Measurements from ENCODE around the gene CYP26B1.

The CYP26B1 gene

DNA sequence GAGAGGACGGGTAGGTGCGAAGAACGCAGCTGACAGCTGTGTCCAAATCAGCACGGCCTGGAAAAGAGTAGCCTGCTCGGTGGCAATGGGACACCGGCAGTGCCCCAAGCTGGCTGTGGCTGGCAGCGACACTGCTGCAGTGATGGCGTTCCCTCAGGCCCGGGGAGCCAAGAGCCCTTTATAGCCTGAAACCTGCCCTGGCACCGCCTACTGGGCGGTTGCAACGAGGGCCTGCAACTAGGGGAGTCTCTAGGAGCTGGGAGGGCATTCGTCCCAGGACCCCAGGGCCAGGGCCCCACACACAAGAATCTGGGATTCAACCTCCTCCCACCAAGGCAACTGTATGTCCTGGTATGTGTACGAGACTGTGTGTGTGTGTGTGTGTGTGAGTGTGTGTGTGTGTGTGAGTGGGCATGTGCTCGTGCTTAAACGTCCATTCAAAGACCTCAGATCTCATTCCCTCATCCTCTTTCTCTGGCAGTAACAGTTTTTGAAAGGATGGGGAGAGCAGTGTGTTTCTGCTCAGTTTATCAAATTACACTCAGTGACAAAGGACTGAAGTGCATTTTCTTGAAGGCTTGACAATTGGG lies 6.8 kb upstream of the CYP26B1 start:
- DNase-seq (ENCODE audit: low spot score), result no peak

DNA sequence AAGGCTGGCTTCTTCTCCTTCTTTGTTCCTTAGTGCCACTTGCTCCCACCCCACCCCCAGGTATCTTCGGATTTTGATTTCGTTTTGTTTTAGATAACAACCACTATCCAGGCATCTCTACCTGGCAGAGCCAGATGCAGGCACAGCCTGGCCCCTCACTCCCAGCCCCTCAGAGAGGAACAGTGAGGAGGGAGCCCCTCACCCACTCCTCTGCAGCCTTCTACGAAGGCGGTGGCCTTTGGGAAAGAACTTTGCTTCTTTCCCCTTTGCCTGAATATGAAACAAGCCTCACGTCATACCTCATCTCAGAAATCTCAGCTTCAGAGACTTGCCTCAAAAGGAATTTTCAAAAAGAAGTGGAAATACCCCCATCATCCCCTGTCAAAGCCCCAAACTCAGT lies 6.3 kb upstream of the CYP26B1 start:
- no peak for DNase-seq (ENCODE audit: low spot score)

DNA sequence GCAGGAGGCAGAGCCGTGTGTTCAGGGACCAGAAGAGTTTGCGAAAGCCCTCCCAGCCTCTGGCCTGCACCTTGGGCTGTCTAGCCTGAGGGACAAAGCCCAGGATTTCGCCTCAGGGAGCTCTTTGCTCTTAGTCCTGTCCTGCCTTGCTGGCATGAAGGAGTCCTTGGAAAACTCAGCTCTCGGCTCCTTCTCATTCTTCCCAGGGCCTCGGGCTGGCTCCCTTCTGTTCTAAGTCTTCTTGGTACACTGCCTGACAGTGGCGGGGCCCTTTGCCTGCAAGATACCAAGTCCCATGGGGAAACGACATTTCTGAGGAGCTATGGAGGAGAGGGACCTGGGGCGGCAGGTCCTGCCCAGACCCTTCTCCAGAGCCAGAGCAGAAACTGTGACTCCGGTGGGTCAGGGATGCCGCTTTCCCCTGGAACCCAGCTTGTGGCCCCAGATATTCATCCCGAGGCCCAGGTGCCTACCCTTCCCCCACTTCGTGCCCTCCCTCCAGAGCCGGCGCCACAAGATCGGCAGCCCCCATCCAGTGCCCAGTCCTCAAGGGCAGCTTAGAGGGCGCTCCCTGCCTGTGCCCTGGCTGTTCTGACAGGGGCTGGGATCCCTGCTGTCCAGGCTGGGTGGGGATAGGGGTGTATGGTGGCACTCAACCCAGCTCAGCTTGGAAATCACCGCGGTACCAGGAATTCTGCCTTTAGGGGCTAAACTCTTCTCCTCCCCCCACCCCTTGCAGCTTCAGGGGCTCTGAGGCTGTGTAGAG lies 5.5 kb upstream of the CYP26B1 start:
- DNase-seq (ENCODE audit: low spot score), result peak; percentile 4

DNA sequence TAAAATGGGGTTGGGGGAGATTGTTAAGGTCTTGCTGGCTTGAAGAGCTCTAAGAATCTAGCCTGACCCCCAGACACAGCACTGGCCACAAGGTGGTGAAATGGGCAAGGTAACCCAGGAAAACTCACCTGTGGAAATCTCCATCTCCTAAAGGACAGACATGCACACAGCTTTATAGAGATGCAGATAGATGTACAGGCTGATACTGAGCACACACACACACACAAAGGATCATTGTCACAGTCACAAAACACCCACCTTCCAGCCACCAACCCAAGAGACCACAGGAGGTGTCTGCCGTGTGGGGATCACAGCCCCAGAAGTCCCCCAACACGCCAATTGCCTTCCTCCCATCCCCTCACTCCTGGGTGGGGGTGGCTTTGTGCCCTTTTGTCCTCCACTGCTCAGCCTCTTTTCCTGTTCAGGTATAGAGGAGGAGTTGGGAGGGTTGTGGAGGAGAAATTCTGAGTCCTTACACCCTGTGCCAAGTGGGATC lies 3.2 kb upstream of the CYP26B1 start:
- DNase-seq (ENCODE audit: low spot score), result peak; percentile 3

DNA sequence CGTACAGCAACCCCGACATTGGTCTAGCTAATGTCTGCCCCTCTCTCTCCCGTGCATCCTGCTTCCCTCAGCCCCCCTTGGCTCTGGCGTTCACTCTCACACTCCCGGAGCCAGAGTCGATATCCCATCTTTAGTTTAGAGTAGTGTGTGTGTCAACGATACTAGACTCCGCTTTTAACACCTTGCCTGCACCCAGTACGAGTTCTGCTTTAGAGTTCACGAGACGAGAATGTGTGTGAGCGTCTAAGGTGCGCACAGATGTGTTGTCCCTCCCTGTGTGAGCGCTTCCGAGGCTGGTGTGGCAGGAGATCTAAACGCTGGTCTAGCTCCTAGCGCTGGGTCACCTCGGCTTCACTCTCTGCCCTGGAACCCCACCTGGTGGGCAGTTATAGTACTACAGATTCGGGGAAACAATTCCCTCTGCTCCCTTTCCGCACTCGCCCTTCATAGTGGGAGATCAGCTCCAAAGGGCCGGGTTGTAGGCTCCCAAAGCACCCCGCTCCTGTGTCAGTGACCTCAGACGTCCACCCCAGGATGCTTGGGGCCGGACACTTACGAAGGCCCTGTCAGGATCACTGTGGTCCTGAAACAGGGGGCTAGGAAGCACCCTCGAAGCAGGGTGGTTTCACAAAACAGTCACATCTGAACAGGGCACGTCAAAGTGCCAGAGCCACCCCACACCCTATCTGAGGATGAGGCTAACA lies 2.6 kb upstream of the CYP26B1 start:
- DNase-seq (ENCODE audit: low spot score), result peak; percentile 87

DNA sequence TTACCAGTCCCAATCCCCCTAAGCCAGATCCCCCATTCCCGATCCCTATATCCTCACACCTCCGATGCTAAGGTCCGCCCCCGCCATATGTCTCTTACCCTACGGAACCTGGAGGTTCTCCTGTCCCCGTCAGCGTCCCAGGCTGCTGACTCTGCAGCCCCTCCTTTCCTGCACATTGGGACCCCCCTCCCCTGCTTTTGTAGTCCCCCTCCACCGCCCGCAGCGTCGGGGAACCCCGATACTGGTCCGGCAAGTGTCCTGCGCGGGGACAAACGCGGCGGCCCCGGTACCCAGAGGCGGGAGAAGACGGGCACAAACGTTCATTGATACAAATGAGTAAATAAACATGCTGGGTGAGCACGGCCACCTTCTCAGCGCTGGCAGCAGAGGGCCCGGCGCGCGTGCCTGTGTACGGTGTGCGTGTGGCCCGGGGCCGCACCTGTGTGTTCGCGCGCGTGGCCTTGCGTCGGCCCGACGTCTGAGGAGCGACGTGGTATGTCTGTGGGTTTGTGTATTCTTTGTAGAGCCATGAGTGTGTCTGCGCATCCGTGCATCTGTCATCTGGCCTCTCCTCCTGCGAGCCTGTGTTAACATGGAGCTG lies 2.0 kb upstream of the CYP26B1 start:
- DNase-seq (ENCODE audit: low spot score), result peak; percentile 23

DNA sequence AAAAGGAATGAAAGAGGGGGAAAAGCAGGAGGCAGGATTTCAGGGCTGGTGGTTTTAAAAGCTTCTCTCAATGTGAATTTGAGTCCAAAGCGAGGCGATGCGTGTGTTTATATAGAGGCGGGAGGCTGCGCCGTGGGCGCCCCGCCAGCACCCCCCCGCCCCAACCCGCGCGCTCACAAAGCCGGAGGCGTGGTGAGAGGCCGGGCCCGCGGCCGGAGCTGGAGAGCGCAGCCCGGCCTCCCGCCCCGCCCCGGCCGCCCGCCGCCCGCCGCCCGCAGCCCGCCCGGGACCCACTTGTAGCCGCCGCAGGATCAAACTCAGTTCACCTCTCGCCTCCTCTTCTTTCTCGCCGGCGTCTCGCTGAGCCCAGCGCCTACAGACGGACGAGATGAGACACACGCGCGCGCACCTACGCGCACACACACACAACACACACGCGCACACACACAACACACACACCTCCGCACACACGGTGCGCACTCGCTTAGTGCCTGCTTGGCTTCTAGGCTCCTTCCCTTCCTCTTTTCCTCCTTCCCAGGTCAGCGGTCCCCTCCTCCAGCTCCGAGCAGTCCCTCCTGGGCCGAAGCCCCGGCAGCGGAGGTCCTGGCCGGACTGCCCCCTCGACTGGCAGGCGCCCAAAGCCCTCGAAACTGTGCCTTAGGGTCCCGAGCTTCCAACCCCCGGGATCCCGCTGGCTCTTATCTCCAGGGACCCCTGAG lies 1.3 kb upstream of the CYP26B1 start:
- DNase-seq (ENCODE audit: low spot score), result peak; percentile 86

DNA sequence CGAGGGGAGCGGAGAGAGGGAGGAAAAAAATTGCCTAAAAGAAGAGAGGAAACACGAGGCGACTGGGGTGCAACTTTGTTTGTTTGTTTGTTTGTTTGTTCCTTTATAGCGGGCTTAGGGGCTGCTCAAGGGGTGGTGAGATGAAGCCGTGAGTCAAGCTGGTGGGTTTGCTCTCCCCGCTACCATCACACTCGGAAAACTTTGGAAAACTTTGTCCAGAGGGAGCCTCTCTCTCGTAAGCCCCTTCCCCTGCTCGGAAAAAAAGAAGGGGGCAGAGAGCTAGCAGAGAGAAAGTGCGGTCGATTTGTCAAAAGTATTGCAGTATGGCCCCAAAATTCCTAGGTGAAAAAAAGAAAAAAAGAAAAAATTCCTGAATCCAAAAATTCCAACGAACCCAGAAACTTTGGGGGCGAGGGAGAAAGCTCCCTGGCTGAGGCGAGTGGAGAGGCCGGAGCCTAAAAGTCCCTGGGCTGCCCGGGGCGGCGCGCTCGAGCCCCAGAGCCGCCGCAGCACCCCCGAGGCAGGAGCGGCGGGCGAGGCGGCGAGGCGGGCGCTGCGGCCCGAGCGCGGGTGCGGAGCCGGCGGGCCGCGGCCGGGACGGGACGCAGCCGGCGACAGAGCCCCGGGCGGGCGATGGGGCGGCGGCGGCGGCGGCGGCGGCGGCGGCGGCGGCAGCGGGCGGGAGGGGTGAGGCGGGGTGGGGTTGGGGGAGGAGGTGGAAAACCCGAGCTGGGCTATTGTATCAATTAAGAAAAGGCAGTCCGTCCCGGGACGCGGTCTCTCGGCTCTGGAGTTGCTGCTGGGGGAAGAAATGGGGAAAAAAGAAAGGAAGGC lies 558 bp upstream of the CYP26B1 start:
- DNase-seq (ENCODE audit: low spot score), result peak; percentile 59

DNA sequence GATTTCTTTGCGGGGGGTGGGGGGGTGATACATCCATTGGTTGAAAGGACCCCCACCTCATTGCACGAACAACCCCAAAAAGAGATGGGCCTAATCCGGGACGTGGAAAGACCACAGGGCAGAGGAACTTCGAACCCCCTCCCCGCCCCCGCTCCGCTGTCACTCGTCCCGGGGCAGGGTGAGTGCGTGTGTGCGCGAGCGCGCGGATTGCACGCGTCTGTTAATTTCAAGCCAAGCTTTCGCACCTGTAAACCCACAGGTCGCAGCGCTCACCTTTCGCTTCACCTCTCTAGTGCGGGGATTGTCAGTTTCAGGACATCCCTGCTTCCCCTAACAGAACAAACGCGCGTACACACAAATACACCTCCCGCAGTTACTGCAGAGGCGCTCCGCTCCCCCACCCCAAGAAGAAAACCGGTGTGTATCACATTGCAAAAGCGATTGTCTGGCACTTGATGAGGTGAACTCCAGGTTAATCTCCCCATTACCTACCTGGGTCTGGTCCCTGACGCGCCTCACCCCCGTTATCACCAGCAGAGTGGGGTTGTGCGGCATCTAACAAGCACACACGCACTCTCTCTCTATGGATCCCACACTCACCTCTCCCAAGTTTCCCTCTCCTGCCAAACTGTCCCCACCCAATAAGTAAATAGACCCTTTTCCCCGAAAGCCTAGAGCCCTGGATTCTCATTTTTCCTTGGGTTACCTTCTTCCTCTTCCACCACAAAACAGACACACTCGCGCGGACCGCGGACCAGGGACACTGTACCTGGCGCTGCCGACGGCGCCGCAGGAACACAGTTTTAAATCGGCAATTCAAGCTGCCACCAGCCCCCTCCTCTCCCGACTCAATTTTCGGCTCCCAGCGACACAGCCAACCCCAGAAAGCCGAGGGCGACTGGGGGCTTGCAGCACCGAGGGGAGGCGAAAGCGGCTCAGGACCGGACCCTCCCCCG lies 1.0 kb downstream of the CYP26B1 start:
- peak; percentile 12 for DNase-seq (ENCODE audit: low spot score)

DNA sequence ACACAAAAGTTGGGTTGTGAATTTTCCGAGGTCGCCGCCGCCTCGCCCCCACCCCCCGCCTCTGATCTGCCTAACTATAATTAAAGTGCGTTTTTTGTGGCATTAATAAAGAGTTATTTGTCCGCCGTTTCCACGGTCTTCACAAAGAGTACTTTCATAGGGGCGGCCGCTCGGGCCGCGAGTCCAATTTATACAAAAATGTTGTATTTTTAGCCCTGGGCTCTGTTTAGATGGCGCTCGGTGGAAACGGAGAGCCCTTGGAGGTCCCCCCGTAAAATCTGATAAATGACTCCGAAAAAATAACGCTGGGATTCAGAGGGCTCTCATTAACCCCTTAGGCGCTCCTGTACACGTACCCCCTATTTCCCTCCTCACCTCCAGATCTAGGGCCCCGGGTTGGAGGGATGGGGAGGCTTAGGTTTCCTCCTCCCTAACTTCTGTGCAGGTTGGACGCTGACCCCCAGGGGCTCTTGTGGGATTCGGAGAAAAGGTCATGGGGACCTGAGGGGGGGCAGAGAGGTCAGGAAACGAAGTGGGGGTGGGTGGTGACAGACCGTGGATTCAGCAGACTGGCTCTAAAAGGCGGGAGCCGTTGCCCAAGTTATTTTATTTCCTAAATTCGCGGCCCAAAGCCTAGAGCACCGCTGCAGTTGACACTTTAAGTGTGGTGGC lies 1.9 kb downstream of the CYP26B1 start:
- DNase-seq (ENCODE audit: low spot score), result peak; percentile 16

DNA sequence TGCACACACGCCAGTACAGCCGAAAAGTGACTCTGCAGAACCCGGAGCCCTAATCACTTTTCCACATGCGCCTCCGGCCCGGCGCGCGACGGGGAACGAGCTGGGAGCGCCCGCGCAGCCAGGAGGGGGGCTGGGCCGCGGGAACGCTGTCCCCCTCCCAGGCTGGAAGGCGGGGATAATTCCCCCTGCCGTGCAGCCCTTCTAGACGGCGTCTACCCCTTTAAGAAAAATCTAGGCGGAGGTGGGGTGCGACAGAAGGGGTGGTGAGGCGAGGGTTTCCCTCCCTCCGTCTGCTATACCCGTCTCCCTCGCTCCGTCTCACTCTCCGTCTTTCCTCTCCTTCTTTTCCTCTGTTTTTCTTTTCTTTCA lies 2.4 kb downstream of the CYP26B1 start:
- DNase-seq (ENCODE audit: low spot score), result peak; percentile 61

DNA sequence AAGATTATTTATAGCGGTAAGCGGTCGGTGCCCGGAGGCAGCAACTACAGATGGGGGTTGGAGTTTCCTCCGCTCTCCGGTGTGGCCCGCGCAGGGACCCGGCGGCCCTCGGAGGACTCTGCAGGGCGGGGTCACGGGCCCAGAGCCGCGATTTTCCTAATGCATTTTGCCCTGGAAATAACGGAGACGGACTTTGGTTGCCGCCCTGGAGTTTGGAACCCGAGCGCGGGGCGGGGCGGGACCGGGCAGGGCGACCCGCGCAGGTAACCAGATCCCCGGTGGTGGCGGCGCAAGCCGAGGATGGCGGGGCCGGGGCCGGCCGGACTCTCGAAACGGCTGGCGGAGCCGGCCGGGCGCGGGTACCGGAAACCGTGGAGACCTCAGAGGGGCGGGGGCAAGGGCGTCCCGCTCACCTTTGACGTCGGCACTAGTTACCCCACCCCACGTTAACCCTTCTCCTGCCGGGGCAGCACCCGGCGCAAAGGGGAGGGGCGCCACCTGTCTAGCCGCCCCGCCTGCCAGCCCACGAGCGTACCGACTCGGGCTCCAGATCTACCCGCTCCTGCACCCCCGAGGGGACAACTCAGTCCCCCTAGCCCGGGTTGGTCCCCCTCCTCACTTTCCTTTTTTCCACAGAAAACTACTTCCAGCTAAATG lies 2.9 kb downstream of the CYP26B1 start:
- peak; percentile 45 for DNase-seq (ENCODE audit: low spot score)

DNA sequence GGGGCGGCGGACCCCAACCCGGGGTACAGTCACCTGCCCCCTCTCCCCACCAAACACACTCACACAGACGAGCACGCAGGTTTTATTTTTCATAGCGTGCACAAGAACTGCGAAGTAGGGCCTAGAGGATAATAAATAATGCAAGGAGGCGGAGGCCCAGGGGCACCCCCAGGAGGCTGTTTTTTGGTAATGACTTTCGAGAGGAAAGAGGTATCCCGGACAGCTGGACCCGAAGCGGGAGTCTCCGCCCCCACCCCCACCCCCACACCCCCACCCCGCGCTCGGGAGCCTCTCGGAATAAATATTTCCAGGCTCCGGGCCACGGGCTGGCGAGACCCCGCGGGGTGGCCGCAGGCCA lies 3.4 kb downstream of the CYP26B1 start:
- peak; percentile 6 for DNase-seq (ENCODE audit: low spot score)

DNA sequence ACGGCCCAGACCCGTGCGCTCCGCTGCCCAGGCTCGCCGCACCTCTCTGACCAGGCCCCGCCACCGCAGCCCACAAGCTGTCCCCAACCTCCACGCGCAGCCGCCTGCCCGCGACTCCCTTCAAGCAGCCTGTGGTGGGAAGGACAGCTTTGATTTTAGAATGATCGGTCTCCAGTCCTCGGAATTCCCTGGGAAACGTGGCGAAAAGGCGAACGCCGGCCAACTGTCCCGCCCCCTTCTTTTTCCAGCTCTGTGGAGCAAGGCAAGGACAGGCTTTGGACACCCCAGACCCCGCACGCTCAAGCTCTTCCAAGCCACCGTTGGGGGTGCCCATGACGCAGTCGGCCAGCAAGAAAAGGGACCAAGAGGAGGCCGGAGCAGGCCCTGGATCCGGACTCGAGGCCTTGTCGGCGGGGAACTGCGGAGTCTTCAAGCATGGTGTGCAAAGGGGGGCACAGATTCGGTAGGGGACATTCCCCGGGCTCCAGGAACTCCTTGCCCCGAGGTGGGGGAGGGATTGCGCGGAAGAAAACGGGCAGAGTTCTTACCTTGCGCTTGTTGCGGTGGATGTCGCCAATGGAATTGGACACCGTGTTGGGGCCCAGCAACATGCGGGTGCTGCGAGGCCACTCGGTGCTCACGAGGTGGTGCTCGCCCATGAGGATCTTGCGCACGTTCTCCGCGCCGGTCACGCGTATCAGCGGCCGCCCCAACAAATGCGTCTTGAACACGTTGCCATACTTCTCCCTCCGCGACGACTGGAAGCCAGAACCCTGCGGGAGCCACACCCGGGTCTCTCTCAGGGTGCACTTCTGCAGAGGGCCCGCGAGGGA lies 4.0 kb downstream of the CYP26B1 start:
- no peak for DNase-seq (ENCODE audit: low spot score)

DNA sequence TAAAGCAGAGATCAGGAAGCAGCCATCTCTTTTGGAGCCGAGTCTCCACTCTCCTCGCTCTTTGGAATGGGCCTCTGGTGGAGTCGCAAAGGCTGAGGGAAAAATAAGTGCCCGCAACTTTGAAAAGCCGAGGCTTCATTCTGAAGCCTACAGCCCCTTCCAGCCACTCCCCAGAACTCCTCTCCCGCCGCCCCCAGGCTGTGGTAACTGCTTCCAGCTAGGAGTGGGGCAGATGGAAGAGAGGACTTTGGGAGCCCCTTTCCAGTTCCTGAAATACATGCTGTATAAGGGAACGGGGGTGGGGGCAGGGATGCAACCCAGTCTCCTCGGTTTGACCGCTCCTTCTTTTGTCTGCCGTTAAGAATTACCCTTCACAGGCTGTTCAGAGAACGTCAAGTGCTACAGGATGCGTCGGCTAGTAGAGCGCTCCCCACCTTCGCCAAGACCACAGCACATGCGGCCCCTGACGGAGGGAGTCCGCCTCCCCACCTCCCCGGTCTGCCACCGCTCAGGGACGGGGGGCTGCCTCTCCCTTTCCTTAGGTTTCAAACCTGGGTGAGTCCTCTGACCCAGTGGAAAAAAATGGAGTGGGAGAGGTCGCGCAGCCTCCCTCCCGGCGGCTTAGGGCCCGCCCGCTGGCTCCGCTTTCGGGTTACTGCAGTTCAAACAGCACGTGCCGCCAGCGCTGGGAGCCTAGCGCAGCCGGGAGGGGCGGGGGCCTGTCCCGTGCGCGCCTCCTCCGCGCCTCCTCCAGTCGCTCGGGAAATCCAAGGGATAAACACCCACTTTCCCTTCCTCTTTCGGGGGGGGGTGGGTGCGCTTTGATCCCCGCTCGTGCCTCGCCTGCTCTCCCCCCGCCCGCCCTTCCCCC lies 4.9 kb downstream of the CYP26B1 start:
- peak; percentile 65 for DNase-seq (ENCODE audit: low spot score)

DNA sequence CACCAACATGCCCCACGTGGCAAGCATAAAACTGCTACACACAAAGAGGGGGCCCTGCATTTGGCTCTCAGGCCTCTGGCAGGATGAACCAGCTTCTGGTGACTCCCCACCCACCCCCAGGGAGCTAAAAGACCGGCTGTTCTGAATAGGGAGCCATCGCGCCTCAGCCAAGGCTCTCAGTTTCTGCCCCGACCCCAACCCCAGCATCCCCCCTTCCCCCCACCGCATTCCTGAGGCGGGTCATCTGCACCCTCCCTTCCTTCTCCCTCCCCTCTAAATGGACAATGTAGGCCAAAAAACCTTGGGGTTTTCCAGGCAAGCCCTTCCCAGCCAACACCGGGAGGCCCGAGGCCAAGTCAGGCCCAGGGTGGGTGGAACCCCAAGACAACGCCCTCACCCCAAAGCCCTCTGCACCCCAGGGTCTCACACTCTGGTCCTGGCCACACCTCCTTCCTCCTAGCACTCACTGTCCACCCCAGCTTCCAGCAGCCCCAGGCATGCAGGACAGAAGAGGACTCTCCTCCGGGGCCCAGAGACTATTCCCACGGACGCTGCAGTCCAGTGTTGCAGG lies 5.7 kb downstream of the CYP26B1 start:
- DNase-seq (ENCODE audit: low spot score), result no peak

Data from AG20443 (cell line).